IMR-90 (cell line): Measurements from ENCODE around the gene FZD7. TPM values are rescaled to one million over a fixed set of nuclear protein-coding genes. Genes with fewer than 3 reads are reported as not detected.
A peak's percentile ranks its signal among the peaks of the same experiment; 100 is the strongest.

Source experiments
- ATAC-seq: fragments of 200-7000 bp; cut with Tn5 transposase; 2 replicates; pipeline ENCODE4 v1.9.1; 2020; ENCODE audit warnings: low read depth, mild to moderate bottlenecking, moderate library complexity
- BruUV-seq: library from RNA; stranded (reverse); fragments of 400-500 nt; replicated peaks from 2 replicates; lab custom pipeline; 2021; lab: Mats Ljungman, UMichigan
- CTCF ChIA-PET: fragments of 300-600 bp; formaldehyde crosslinking; extraction: SDS; loops from one replicate; lab custom pipeline; 2021; ENCODE audit warnings: antibody characterized with exemption; lab: Yijun Ruan, JAX
- POLR2A ChIA-PET: fragments of 300-600 bp; sonication (Branson Sonifier 250); formaldehyde crosslinking; loops from one replicate; lab custom pipeline; 2022; ENCODE audit warnings: antibody characterized with exemption; ENCODE audit not compliant: unreplicated experiment; lab: Charles Lee
- DNase-seq: peaks from one replicate; pipeline ENCODE4 v3.0.0; 2013
- H2AFZ ChIP-seq: replicated peaks from 2 replicates; pipeline ENCODE3; 2013; ENCODE audit warnings: low read length, mild to moderate bottlenecking; ENCODE audit not compliant: poor library complexity
- H2AK5ac ChIP-seq: 2 replicates; pipeline ENCODE4 v1.6.1; 2013; ENCODE audit warnings: low read depth, low read length, inconsistent platforms
- H2AK9ac ChIP-seq: replicated peaks from 2 replicates; pipeline ENCODE3; 2013; ENCODE audit warnings: mild to moderate bottlenecking, low read depth, low read length, moderate library complexity; ENCODE audit not compliant: poor library complexity
- H2BK120ac ChIP-seq: 2 replicates; pipeline ENCODE4 v1.6.1; 2013; ENCODE audit warnings: low read depth, low read length, inconsistent platforms
- H2BK15ac ChIP-seq: 3 replicates; pipeline ENCODE4 v1.6.1; 2013; ENCODE audit warnings: low read depth, low read length, inconsistent platforms
- H2BK20ac ChIP-seq: 2 replicates; pipeline ENCODE4 v1.6.1; 2013; ENCODE audit warnings: low read depth, mild to moderate bottlenecking, inconsistent platforms, low read length, moderate library complexity
- H2BK5ac ChIP-seq: 2 replicates; pipeline ENCODE4 v1.6.1; 2013; ENCODE audit warnings: mild to moderate bottlenecking, low read depth, low read length, inconsistent platforms; ENCODE audit not compliant: poor library complexity, severe bottlenecking
- H3K14ac ChIP-seq: replicated peaks from 2 replicates; pipeline ENCODE4 v1.6.1; 2013; ENCODE audit warnings: low read depth, low read length, inconsistent platforms
- H3K18ac ChIP-seq: 2 replicates; pipeline ENCODE4 v1.6.1; 2013; ENCODE audit warnings: low read depth, low read length, control low read depth
- H3K23ac ChIP-seq: 2 replicates; pipeline ENCODE4 v1.6.1; 2013; ENCODE audit warnings: low read depth, low read length, inconsistent platforms
- H3K27ac ChIP-seq: 2 replicates; pipeline ENCODE4 v1.5.1; 2013; ENCODE audit warnings: mild to moderate bottlenecking, control low read depth, low read length; ENCODE audit not compliant: insufficient read depth
- H3K27me3 ChIP-seq: 2 replicates; pipeline ENCODE4 v1.6.1; 2013; ENCODE audit warnings: low read length; ENCODE audit not compliant: control insufficient read depth, insufficient read depth
- H3K36me3 ChIP-seq: 2 replicates; pipeline ENCODE4 v1.6.1; 2013; ENCODE audit warnings: low read length, mixed read lengths; ENCODE audit not compliant: control insufficient read depth, insufficient read depth
- H3K4ac ChIP-seq: 2 replicates; pipeline ENCODE4 v1.6.1; 2013; ENCODE audit warnings: low read depth, low read length, inconsistent platforms
- H3K4me1 ChIP-seq: 2 replicates; pipeline ENCODE4 v1.6.1; 2013; ENCODE audit warnings: low read length, mixed read lengths; ENCODE audit not compliant: control insufficient read depth, insufficient read depth
- H3K4me2 ChIP-seq: 2 replicates; pipeline ENCODE4 v1.6.1; 2013; ENCODE audit warnings: low read depth, mild to moderate bottlenecking, control low read depth, low read length, moderate library complexity
- H3K4me3 ChIP-seq: 2 replicates; pipeline ENCODE4 v1.5.1; 2013; ENCODE audit warnings: low read depth, mild to moderate bottlenecking, control low read depth, low read length, moderate library complexity; ENCODE audit not compliant: insufficient read depth
- H3K56ac ChIP-seq: 2 replicates; pipeline ENCODE4 v1.6.1; 2013; ENCODE audit warnings: low read length, inconsistent platforms; ENCODE audit not compliant: insufficient read depth; ENCODE audit errors: extremely low read depth
- H3K79me1 ChIP-seq, 2 experiments: 2 replicates each; pipeline ENCODE4 v1.6.1; 2013; ENCODE audit warnings: low read length in 2 of 2, inconsistent platforms in 1 of 2, low read depth in 1 of 2
- H3K9ac ChIP-seq: 2 replicates; pipeline ENCODE4 v1.6.1; 2013; ENCODE audit warnings: low read depth, low read length, control low read depth
- H3K9me1 ChIP-seq: 2 replicates; pipeline ENCODE4 v1.6.1; 2013; ENCODE audit warnings: low read length, inconsistent platforms; ENCODE audit not compliant: insufficient read depth
- H3K9me3 ChIP-seq: 2 replicates; pipeline ENCODE4 v1.6.1; 2013; ENCODE audit warnings: low read length; ENCODE audit not compliant: control insufficient read depth, insufficient read depth
- H4K20me1 ChIP-seq: 2 replicates; pipeline ENCODE4 v1.6.1; 2013; ENCODE audit warnings: low read length, inconsistent platforms; ENCODE audit not compliant: insufficient read depth
- H4K5ac ChIP-seq: 2 replicates; pipeline ENCODE4 v1.6.1; 2013; ENCODE audit warnings: mild to moderate bottlenecking, low read depth, low read length, control low read depth
- H4K8ac ChIP-seq, 2 experiments: 2 replicates each; pipeline ENCODE4 v1.6.1; 2013; ENCODE audit warnings: low read depth in 2 of 2, low read length in 2 of 2, control low read depth in 1 of 2, inconsistent platforms in 1 of 2
- H4K91ac ChIP-seq: 2 replicates; pipeline ENCODE4 v1.6.1; 2013; ENCODE audit warnings: low read depth, low read length, inconsistent platforms; ENCODE audit not compliant: insufficient read depth
- BHLHE40 ChIP-seq: fragments of 150-350 bp; IDR thresholded peaks from 2 replicates; pipeline ENCODE4 v1.6.1; 2016; ENCODE audit warnings: mild to moderate bottlenecking, low read depth, low read length
- FOS ChIP-seq: fragments of 150-350 bp; IDR thresholded peaks from 2 replicates; pipeline ENCODE4 v1.6.1; 2016; ENCODE audit warnings: low read depth, low read length
- MAZ ChIP-seq: IDR thresholded peaks from 2 replicates; pipeline ENCODE4 v1.6.1; 2012; ENCODE audit warnings: low read depth, mild to moderate bottlenecking, low read length, improper control_type of control experiment, moderate library complexity, borderline replicate concordance
- SMC3 ChIP-seq: fragments of 150-350 bp; IDR thresholded peaks from 2 replicates; pipeline ENCODE4 v1.6.1; 2016; ENCODE audit warnings: low read depth, mild to moderate bottlenecking, antibody characterized with exemption, low read length, moderate library complexity
- WGBS, 2 experiments: methylation state at CpG; one replicate each; pipeline versions ENCODE4 v1.1.5 to v1.1.7; 2013; ENCODE audit warnings: missing lambda C conversion rate in 2 of 2; ENCODE audit not compliant: insufficient read length in 1 of 2; ENCODE audit errors: extremely low coverage in 2 of 2; 5-methylcytosine and 5-hydroxymethylcytosine counted together
- dilution Hi-C: fragments of 300-500 bp; cut with HindIII; formaldehyde crosslinking; loops from one replicate; pipeline ENCODE4 v1.14.3; 2018; ENCODE audit warnings: low sequenced_read_pairs; ENCODE audit not compliant: unreplicated experiment
- in situ Hi-C: fragments of 300-500 bp; cut with MboI; formaldehyde crosslinking; loops from 3 replicates; pipeline ENCODE4 v1.14.3; 2019; ENCODE audit warnings: low sequenced_read_pairs, inconsistent platforms, mixed read lengths
- intact Hi-C: fragments of 100-400 bp; cut with micrococcal nuclease; formaldehyde crosslinking; loops from 2 replicates; pipeline ENCODE4 v1.10.0; 2022
- polyA plus RNA-seq, 3 experiments: library from polyadenylated mRNA; depleted of rRNA; stranded (reverse); fragments of >200 nt; gene quantifications; 2 replicates each; pipeline ENCODE4 v1.2.3, GENCODE V29; 2012; ENCODE audit warnings: low replicate concordance in 1 of 3
- total RNA-seq: library from RNA; depleted of rRNA; stranded (reverse); fragments of >200 nt; gene quantifications from 2 replicates; pipeline ENCODE4 v1.2.3, GENCODE V29; 2012
- TF ChIP-seq, protein P1 (sequence below): fragments of 150-350 bp; IDR thresholded peaks from 2 replicates; pipeline ENCODE4 v1.6.1; 2017; ENCODE audit warnings: mild to moderate bottlenecking, antibody characterized with exemption, low read length, low read depth

The FZD7 gene
- total and polyA plus RNA-seq, 2 of the 4 experiments (the other 2 are of a cell fraction) = 62.4 to 90.9 TPM

- H3K56ac ChIP-seq = no peak overlapping the region
- H3K4me2 ChIP-seq = peak overlapping the region; percentile 9; the same call in 1 of the 2 replicates
- POLR2A ChIA-PET = no interaction called here
- H4K8ac ChIP-seq = peak overlapping the region; percentile 33 to 57; a peak in 3 of 4 replicates
- dilution Hi-C loops = no loop called here
- in situ Hi-C loops = no loop called here
- H3K79me1 ChIP-seq = no peaks in the 10 kb centered on the region
- WGBS, 2 experiments = no CpG with 5 or more reads among the region's 7 CpGs
- TF ChIP-seq MAZ (no peak), FOS (no peak), BHLHE40 (no peak), SMC3 (no peak)
- TF ChIP-seq, protein P1, sequence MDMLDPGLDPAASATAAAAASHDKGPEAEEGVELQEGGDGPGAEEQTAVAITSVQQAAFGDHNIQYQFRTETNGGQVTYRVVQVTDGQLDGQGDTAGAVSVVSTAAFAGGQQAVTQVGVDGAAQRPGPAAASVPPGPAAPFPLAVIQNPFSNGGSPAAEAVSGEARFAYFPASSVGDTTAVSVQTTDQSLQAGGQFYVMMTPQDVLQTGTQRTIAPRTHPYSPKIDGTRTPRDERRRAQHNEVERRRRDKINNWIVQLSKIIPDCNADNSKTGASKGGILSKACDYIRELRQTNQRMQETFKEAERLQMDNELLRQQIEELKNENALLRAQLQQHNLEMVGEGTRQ = no peak
- no peaks in the 10 kb centered on the region for H3K27me3 ChIP-seq
- H3K36me3 ChIP-seq = no peaks in the 10 kb centered on the region
- peak overlapping the region; percentile 15; the same call in 1 of the 2 replicates for H2AK5ac ChIP-seq
- H3K27ac ChIP-seq = no peak overlapping the region
- BruUV-seq = no TSS peak
- peak; percentile 59 for DNase-seq
- H2BK20ac ChIP-seq = no peak overlapping the region
- no peaks in the 10 kb centered on the region for H4K20me1 ChIP-seq
- peak overlapping the region; percentile 76; the same call in 1 of the 2 replicates for H4K5ac ChIP-seq
- peak; percentile 47 for ATAC-seq
- no peak overlapping the region for H2AK9ac ChIP-seq
- no peaks in the 10 kb centered on the region; the same call in 1 of the 2 replicates for H3K9me1 ChIP-seq
- CTCF ChIA-PET = no interaction called here
- peak overlapping the region; percentile 35 for H2BK5ac ChIP-seq
- H4K91ac ChIP-seq = peak overlapping the region; percentile 43; the same call in 1 of the 2 replicates
- no peak overlapping the region for H2BK15ac ChIP-seq
- H3K9me3 ChIP-seq = no peaks in the 10 kb centered on the region
- peak overlapping the region; percentile 6; the same call in 1 of the 2 replicates for H2BK120ac ChIP-seq
- 0 out of 2 replicates have a peak overlapping the region, but pooled peaks have one; percentile 13 for H3K18ac ChIP-seq
- no peak overlapping the region for H3K23ac ChIP-seq
- peak overlapping the region; percentile 67 for H2AFZ ChIP-seq
- intact Hi-C loops = no loop called here
- H3K4ac ChIP-seq = no peak overlapping the region
- peaks cover 9% of the 10 kb centered on the region for H3K4me1 ChIP-seq
- peak overlapping the region; percentile 2; the same call in 1 of the 2 replicates for H3K9ac ChIP-seq
- H3K14ac ChIP-seq = no peak overlapping the region
- no peak overlapping the region for H3K4me3 ChIP-seq
Measured at GRCh38 chr2:201999279-201999678, 34.4 kb upstream of the FZD7 start.
